Fibroblast of villous mesenchyme (primary cell): ENCODE measurements around the gene DEPP1. TPM values are rescaled to one million over a fixed set of nuclear protein-coding genes. Genes with fewer than 3 reads are reported as not detected.

ENCODE experiments used
- total RNA-seq: library from RNA; depleted of rRNA; stranded (reverse); fragments of >200 nt; gene quantifications from 2 replicates; pipeline ENCODE4 v1.2.3, GENCODE V29; 2012

The DEPP1 gene
- total RNA-seq, 1 donor = 29.8 TPM

Other genes with a start within 250 kb of the DEPP1 start
- not detected in 2 replicates for gene TMEM72, start 67.5 kb downstream of the DEPP1 start, total RNA-seq
- gene RASSF4, start 19.0 kb downstream of the DEPP1 start, total RNA-seq = 6.0 and 6.8 TPM in 2 replicates
- 14.8 and 21.2 TPM in 2 replicates for gene ZNF22, start 22.1 kb upstream of the DEPP1 start, total RNA-seq